Ishikawa (cell line): ENCODE data around the gene KRTAP10-4.

Experiments
- CEBPB ChIP-seq: IDR thresholded peaks from 2 replicates; pipeline ENCODE4 v1.6.1; 2012
- CREB1 ChIP-seq: IDR thresholded peaks from 2 replicates; pipeline ENCODE4 v1.6.1; 2012; ENCODE audit warnings: low read depth
- EGR1 ChIP-seq: IDR thresholded peaks from 2 replicates; pipeline ENCODE4 v1.6.1; 2012
- EP300 ChIP-seq: IDR thresholded peaks from 2 replicates; pipeline ENCODE4 v1.6.1; 2012; ENCODE audit warnings: borderline replicate concordance
- NFIC ChIP-seq: IDR thresholded peaks from 2 replicates; pipeline ENCODE4 v1.6.1; 2012
- RAD21 ChIP-seq: IDR thresholded peaks from 2 replicates; pipeline ENCODE4 v1.6.1; 2012; ENCODE audit warnings: low read depth
- REST ChIP-seq: IDR thresholded peaks from 2 replicates; pipeline ENCODE4 v1.6.1; 2012; ENCODE audit warnings: low read depth, mild to moderate bottlenecking
- TAF1 ChIP-seq: IDR thresholded peaks from 2 replicates; pipeline ENCODE4 v1.6.1; 2012; ENCODE audit warnings: low read depth, mild to moderate bottlenecking
- TCF12 ChIP-seq: IDR thresholded peaks from 2 replicates; pipeline ENCODE4 v1.6.1; 2012; ENCODE audit warnings: low read depth
- TEAD4 ChIP-seq: IDR thresholded peaks from 2 replicates; pipeline ENCODE4 v1.6.1; 2012
- USF1 ChIP-seq: IDR thresholded peaks from 2 replicates; pipeline ENCODE4 v1.6.1; 2012
- YY1 ChIP-seq: IDR thresholded peaks from 2 replicates; pipeline ENCODE4 v1.6.1; 2012; ENCODE audit warnings: low read depth

- no peak for TF ChIP-seq RAD21
- no peak for TF ChIP-seq CREB1
- TF ChIP-seq EGR1: no peak
- TF ChIP-seq TEAD4: no peak
- TF ChIP-seq NFIC: no peak
- no peak for TF ChIP-seq TAF1
- no peak for TF ChIP-seq REST
- TF ChIP-seq USF1: no peak
- no peak for TF ChIP-seq TCF12
- no peak for TF ChIP-seq CEBPB
- no peak for TF ChIP-seq EP300
- TF ChIP-seq YY1: no peak
These were observed 9.4 kb upstream of the KRTAP10-4 start for GRCh38 chr21:44564099-44564498.
